Kidney epithelial cell (primary cell): ENCODE data around the gene MOGAT2. TPM values are rescaled to one million over a fixed set of nuclear protein-coding genes. Genes with fewer than 3 reads are reported as not detected.

Experiments used
- DNase-seq: peaks from one replicate; pipeline ENCODE4 v3.0.0-alpha.2; 2010; ENCODE audit warnings: low read depth
- H3K27me3 ChIP-seq: 2 replicates; pipeline ENCODE4 v1.6.0; 2011; ENCODE audit warnings: low read length; ENCODE audit not compliant: control insufficient read depth, insufficient read depth
- H3K36me3 ChIP-seq: 2 replicates; pipeline ENCODE4 v1.5.1; 2011; ENCODE audit warnings: low read length; ENCODE audit not compliant: control insufficient read depth, insufficient read depth
- H3K4me3 ChIP-seq: 2 replicates; pipeline ENCODE4 v1.5.1; 2011; ENCODE audit warnings: low read depth, mild to moderate bottlenecking, control low read depth, low read length
- CTCF ChIP-seq: IDR thresholded peaks from 2 replicates; pipeline ENCODE4 v1.5.1; 2011; ENCODE audit warnings: mild to moderate bottlenecking, moderate library complexity, low read length, control low read depth, inconsistent platforms; ENCODE audit not compliant: insufficient read depth, poor library complexity, severe bottlenecking
- total RNA-seq: library from RNA; depleted of rRNA; stranded (reverse); fragments of >200 nt; gene quantifications from 2 replicates; pipeline ENCODE4 v1.2.3, GENCODE V29; 2015

Gene MOGAT2
- total RNA-seq, 1 donor from 2014 or later = not detected

- Histone ChIP-seq H3K36me3 (no peaks in the 10 kb centered on the region), H3K27me3 (no peaks in the 10 kb centered on the region), H3K4me3 (no peak overlapping the region)
- DNase-seq = no peak
- no peak for TF ChIP-seq CTCF
Observed at GRCh38 chr11:75722669-75723042, 5.0 kb downstream of the MOGAT2 start.

GRCh38 chr11:75725547-75726320 lies 8.1 kb downstream of the MOGAT2 start:
- no peaks in the 10 kb centered on the region for H3K36me3 ChIP-seq
- TF ChIP-seq CTCF = no peak
- no peak for DNase-seq
- no peaks in the 10 kb centered on the region for H3K27me3 ChIP-seq
- no peak overlapping the region for H3K4me3 ChIP-seq

GRCh38 chr11:75728992-75729391 lies 11.4 kb downstream of the MOGAT2 start:
- Histone ChIP-seq H3K27me3 (no peaks in the 10 kb centered on the region), H3K36me3 (no peaks in the 10 kb centered on the region), H3K4me3 (no peak overlapping the region)
- no peak for TF ChIP-seq CTCF
- DNase-seq = no peak

GRCh38 chr11:75731095-75731494 lies 13.5 kb downstream of the MOGAT2 start:
- DNase-seq = no peak
- no peaks in the 10 kb centered on the region for H3K27me3 ChIP-seq
- H3K4me3 ChIP-seq = no peak overlapping the region
- H3K36me3 ChIP-seq = no peaks in the 10 kb centered on the region
- no peak for TF ChIP-seq CTCF

- no peak for DNase-seq
- H3K36me3 ChIP-seq = no peaks in the 10 kb centered on the region
- TF ChIP-seq CTCF = no peak
- no peak overlapping the region for H3K4me3 ChIP-seq
- H3K27me3 ChIP-seq = no peaks in the 10 kb centered on the region
Observed at GRCh38 chr11:75733071-75733430, 15.4 kb downstream of the MOGAT2 start.
